Measurements from ENCODE around the gene TCF4. TPM values are rescaled to one million over a fixed set of nuclear protein-coding genes. Genes with fewer than 3 reads are reported as not detected.

TCF4 gene
- total and polyA plus RNA-seq, 2 donors (not counting 1 experiment from before 2014, with no cell fraction given): 68.5 to 353 TPM

GRCh38 chr18:55447672-55448018 lies 140.3 kb downstream of the TCF4 start:
- Mint-ChIP-seq H3K27ac (no peak overlapping the region), H3K9me3 (ENCODE audit: insufficient read depth) (no peaks in the 10 kb centered on the region), H3K4me1 (peaks cover 28% of the 10 kb centered on the region), H3K4me3 (peak overlapping the region; percentile 8), H3K27me3 (no peaks in the 10 kb centered on the region)
- POLR2A ChIA-PET: no interaction called here
- Histone ChIP-seq H3K27me3 (replicated peaks in 1 of 4; ENCODE audit: control extremely low read depth in 1 of 4, control insufficient read depth in 3 of 4, insufficient read depth in 4 of 4, low read length in 3 of 4) (no peaks in the 10 kb centered on the region), H2AFZ (ENCODE audit: insufficient read depth, low read depth, low read length, poor library complexity, severe bottlenecking) (no peak overlapping the region), H3K27ac (ENCODE audit: low read length in 2 of 2) (no peak overlapping the region), H4K20me1 (ENCODE audit: control insufficient read depth, insufficient read depth, low read length, poor library complexity, severe bottlenecking) (no peaks in the 10 kb centered on the region), H3K4me1 (ENCODE audit: control insufficient read depth in 2 of 2, insufficient read depth in 2 of 2, low read length in 2 of 2) (peaks cover 13 to 15% of the 10 kb centered on the region in 2 donors), H3K4me3 (ENCODE audit: control extremely low read depth in 1 of 5, extremely low read depth in 1 of 5, insufficient read depth in 1 of 5, low read depth in 2 of 5, low read length in 4 of 5) (no peak overlapping the region), H3K9ac (ENCODE audit: low read length) (no peak overlapping the region), H3K79me2 (ENCODE audit: control insufficient read depth, insufficient read depth, low read length) (peaks cover 54% of the 10 kb centered on the region), H3K36me3 (replicated peaks in 1 of 2; ENCODE audit: control extremely low read depth in 1 of 2, control insufficient read depth in 1 of 2, extremely low read depth in 1 of 2, insufficient read depth in 2 of 2, low read length in 1 of 2) (no peaks in the 10 kb centered on the region), H3K9me3 (ENCODE audit: control extremely low read depth in 1 of 3, control insufficient read depth in 2 of 3, insufficient read depth in 1 of 3, low read length in 2 of 3) (peaks cover 0 to 6% (median 3%) of the 10 kb centered on the region in 3 donors), H3K4me2 (replicated peaks; ENCODE audit: low read depth, low read length, poor library complexity, severe bottlenecking) (peak overlapping the region; percentile 29)
- CTCF ChIA-PET: interaction anchor here (0.6 kb wide), 1 partner anchor 32 kb away, joined by 3 read pairs; no protein-coding TSS in a partner anchor
- no peak for DNase-seq
- no peak for TF ChIP-seq EZH2 (IDR thresholded peaks at IDR 0.05; ENCODE audit: borderline replicate concordance, insufficient read depth, low read depth, low read length, poor library complexity, severe bottlenecking)
- no peak for TF ChIP-seq CTCF (IDR thresholded peaks at IDR 0.05)
- WGBS (ENCODE audit: insufficient coverage): no CpG with 5 or more reads among the region's 3 CpGs
- no peak for ATAC-seq (ENCODE audit: low read depth)
- intact Hi-C loops (cut with micrococcal nuclease): no loop called here

GRCh38 chr18:55446996-55447671 lies 140.9 kb downstream of the TCF4 start:
- DNase-seq (no peak), ATAC-seq (ENCODE audit: low read depth) (no peak)
- H3K9ac ChIP-seq (ENCODE audit: low read length): no peak overlapping the region
- ChIA-PET CTCF (interaction anchor here (0.6 to 1.6 kb wide), 2 partner anchors 31 to 32 kb away, joined by 3 to 4 read pairs; no protein-coding TSS in a partner anchor), POLR2A (interaction anchor here (0.7 kb wide), 2 partner anchors 80 to 205 kb away, joined by 3 to 4 read pairs; no protein-coding TSS in a partner anchor)
- WGBS (ENCODE audit: insufficient coverage): 40% methylated on average over 2 of the region's 5 CpGs
- intact Hi-C loops (cut with micrococcal nuclease): no loop called here
- Mint-ChIP-seq H3K4me1 (peaks cover 32% of the 10 kb centered on the region), H3K27ac (no peak overlapping the region), H3K27me3 (no peaks in the 10 kb centered on the region), H3K9me3 (ENCODE audit: insufficient read depth) (no peaks in the 10 kb centered on the region), H3K4me3 (peak overlapping the region; percentile 1)
- H3K36me3 ChIP-seq (replicated peaks in 1 of 2; ENCODE audit: control extremely low read depth in 1 of 2, control insufficient read depth in 1 of 2, extremely low read depth in 1 of 2, insufficient read depth in 2 of 2, low read length in 1 of 2): no peaks in the 10 kb centered on the region
- no peak overlapping the region for H3K27ac ChIP-seq (ENCODE audit: low read length in 2 of 2)
- H3K4me3 ChIP-seq (ENCODE audit: control extremely low read depth in 1 of 5, extremely low read depth in 1 of 5, insufficient read depth in 1 of 5, low read depth in 2 of 5, low read length in 4 of 5): no peak overlapping the region
- H4K20me1 ChIP-seq (ENCODE audit: control insufficient read depth, insufficient read depth, low read length, poor library complexity, severe bottlenecking): no peaks in the 10 kb centered on the region
- TF ChIP-seq CTCF (IDR thresholded peaks at IDR 0.05) (no peak), EZH2 (IDR thresholded peaks at IDR 0.05; ENCODE audit: borderline replicate concordance, insufficient read depth, low read depth, low read length, poor library complexity, severe bottlenecking) (no peak)
- peaks cover 0 to 6% (median 3%) of the 10 kb centered on the region in 3 donors for H3K9me3 ChIP-seq (ENCODE audit: control extremely low read depth in 1 of 3, control insufficient read depth in 2 of 3, insufficient read depth in 1 of 3, low read length in 2 of 3)
- peak overlapping the region; percentile 29 for H3K4me2 ChIP-seq (replicated peaks; ENCODE audit: low read depth, low read length, poor library complexity, severe bottlenecking)
- no peak overlapping the region for H2AFZ ChIP-seq (ENCODE audit: insufficient read depth, low read depth, low read length, poor library complexity, severe bottlenecking)
- no peaks in the 10 kb centered on the region for H3K27me3 ChIP-seq (replicated peaks in 1 of 4; ENCODE audit: control extremely low read depth in 1 of 4, control insufficient read depth in 3 of 4, insufficient read depth in 4 of 4, low read length in 3 of 4)
- peaks cover 50% of the 10 kb centered on the region for H3K79me2 ChIP-seq (ENCODE audit: control insufficient read depth, insufficient read depth, low read length)
- H3K4me1 ChIP-seq (ENCODE audit: control insufficient read depth in 2 of 2, insufficient read depth in 2 of 2, low read length in 2 of 2): peaks cover 17 to 20% of the 10 kb centered on the region in 2 donors

Measured in B cell (primary cell).